Ecto neural progenitor cell (in vitro differentiated cells): ENCODE data around the gene ZNF560.
A peak's percentile ranks its signal among the peaks of the same experiment; 100 is the strongest.

Source experiments
- DNase-seq: peaks from one replicate; pipeline ENCODE4 v3.0.0-alpha.2; 2018; ENCODE audit warnings: low spot score

Gene ZNF560

GRCh38 chr19:9435279-9436268 lies 62.8 kb downstream of the ZNF560 start, which contains the start of gene ZNF266:
Gene ZNF266, minus strand, starts transcription at chr19:9435573. Its CDS starts 15,484 bp downstream, at chr19:9420089.
- peak; percentile 91 for DNase-seq

- DNase-seq: peak; percentile 52
Observed at GRCh38 chr19:9431475-9431874, 66.9 kb downstream of the ZNF560 start.

GRCh38 chr19:9430444-9430843 lies 68.0 kb downstream of the ZNF560 start:
- no peak for DNase-seq

- no peak for DNase-seq
Observed at GRCh38 chr19:9427941-9428340, 70.5 kb downstream of the ZNF560 start.
